Neutrophil (primary cell): Measurements from ENCODE around the gene RGS17.

Experiments used
- H3K27ac ChIP-seq: fragments of 200-600 bp; sonication (generic); 2 replicates; pipeline ENCODE4 v1.5.1; 2016; ENCODE audit warnings: mild to moderate bottlenecking, moderate library complexity
- H3K27me3 ChIP-seq: fragments of 200-600 bp; sonication (generic); 2 replicates; pipeline ENCODE4 v1.6.0; 2016; ENCODE audit warnings: mild to moderate bottlenecking
- H3K36me3 ChIP-seq: fragments of 200-600 bp; sonication (generic); 2 replicates; pipeline ENCODE4 v1.5.1; 2017
- H3K4me1 ChIP-seq, 2 experiments: fragments of 200-600 bp in 1 of 2; sonication (generic) in 1 of 2; 1 replicate in 1 of 2; 2 replicates in 1 of 2; pipeline versions ENCODE4 v1.5.1 to v1.6.1; 2013 to 2016; ENCODE audit warnings: low read depth in 1 of 2, low read length in 1 of 2, mild to moderate bottlenecking in 1 of 2, moderate library complexity in 1 of 2; ENCODE audit not compliant: control insufficient read depth in 1 of 2, insufficient read depth in 1 of 2
- H3K4me3 ChIP-seq, 2 experiments: fragments of 200-600 bp in 1 of 2; sonication (generic) in 1 of 2; 1 replicate in 1 of 2; 2 replicates in 1 of 2; pipeline ENCODE4 v1.5.1; 2013 to 2016; ENCODE audit warnings: low read depth in 1 of 2, low read length in 1 of 2, mild to moderate bottlenecking in 1 of 2, moderate library complexity in 1 of 2
- H3K9me3 ChIP-seq: fragments of 200-600 bp; sonication (generic); 2 replicates; pipeline ENCODE4 v1.5.1; 2016
- CTCF ChIP-seq: fragments of 200-600 bp; sonication (generic); IDR thresholded peaks from 2 replicates; pipeline ENCODE4 v1.5.1; 2016; ENCODE audit warnings: antibody characterized with exemption

The RGS17 gene

DNA sequence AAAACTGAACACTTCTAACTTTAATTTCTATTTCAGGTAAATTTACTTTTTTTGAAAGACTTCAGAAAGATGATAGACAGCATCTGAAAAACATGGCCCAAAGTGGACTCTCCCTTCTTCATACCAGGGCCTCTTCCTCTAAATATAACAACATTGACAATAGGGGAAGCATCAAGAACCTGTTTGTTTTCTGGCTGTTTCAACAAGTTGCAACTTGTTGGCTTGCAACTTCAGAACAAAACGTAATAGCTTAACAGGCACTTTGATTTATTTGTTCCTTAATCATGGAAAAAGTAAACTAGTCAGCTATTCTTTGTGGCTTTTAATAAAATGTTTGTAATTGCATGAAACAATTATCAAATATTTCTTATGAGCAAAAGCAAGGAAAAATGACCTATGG, 34.3 kb downstream of the RGS17 start:
- Histone ChIP-seq H3K36me3 (no peaks in the 10 kb centered on the region), H3K4me1 (no peaks in the 10 kb centered on the region)
- no peak for TF ChIP-seq CTCF

DNA sequence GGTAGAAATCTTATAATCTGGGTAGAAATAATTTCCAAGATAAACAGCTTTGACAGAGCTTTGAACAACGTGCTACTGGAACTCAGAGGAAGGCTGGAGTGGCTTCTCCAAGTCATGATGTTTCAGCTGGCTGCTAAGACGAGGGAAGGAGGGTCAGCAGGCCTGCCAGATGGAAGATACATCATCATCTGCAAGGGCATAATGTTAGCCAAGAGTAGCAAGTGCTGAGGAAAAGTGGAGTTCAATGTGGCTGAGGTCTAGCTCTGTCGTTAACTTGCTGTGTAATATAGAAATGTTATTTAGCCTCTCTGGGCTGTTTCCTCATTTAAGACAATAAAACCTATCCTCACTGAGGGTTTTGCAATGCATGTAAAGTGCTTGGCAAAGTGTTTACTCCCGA, 35.1 kb downstream of the RGS17 start:
- H3K4me1 ChIP-seq = no peaks in the 10 kb centered on the region
- no peaks in the 10 kb centered on the region for H3K27me3 ChIP-seq
- TF ChIP-seq CTCF = no peak
- no peaks in the 10 kb centered on the region for H3K36me3 ChIP-seq
- H3K4me3 ChIP-seq = no peak overlapping the region
- no peaks in the 10 kb centered on the region for H3K9me3 ChIP-seq
- H3K27ac ChIP-seq = no peak overlapping the region

More for the DNA sequence above, 34.3 kb downstream of the RGS17 start:
- Histone ChIP-seq H3K4me3 (no peak overlapping the region), H3K27me3 (no peaks in the 10 kb centered on the region), H3K27ac (no peak overlapping the region), H3K9me3 (no peaks in the 10 kb centered on the region)

DNA sequence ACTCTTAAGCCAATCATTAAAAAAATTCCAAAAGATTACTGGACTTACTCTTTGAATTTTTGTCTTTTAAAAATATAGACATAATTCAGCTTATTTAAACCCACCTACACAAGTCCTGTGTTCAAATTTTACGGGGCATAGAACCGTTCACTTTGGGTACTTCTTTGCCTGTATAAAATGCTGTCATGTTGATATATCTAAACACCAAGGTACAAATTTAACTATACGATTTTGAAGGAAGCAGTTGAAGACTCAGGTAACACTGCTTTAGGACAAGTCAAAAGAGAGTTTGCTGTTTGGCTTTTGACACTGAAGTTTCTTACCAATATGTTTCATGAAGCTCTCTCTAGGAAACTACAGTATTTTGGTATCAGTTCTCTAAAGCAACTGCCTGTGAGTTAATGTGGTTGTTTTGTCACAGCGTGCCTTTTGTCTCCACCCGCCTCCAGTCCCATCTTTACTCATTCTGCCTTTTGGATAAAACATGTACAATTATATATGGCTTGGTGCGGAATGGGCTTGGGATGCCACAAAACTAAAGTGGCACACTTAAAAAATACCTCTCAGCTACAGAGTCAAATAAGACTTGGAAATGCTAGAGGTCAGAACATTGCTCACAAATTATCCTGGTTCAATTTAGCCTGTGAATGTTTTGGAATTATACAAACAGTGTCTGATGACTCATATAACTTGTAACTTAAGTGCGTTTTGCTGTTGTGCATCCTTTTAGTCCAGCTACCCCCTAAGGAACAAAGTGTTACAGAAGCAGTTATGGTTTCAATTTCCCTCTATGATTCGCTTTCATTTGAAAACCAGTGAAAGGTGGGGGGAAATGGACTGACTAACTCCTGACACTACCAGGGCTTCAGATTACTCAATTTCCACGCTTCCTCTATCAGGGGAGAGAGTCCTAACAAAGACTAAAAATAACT, 38.7 kb downstream of the RGS17 start:
- Histone ChIP-seq H3K4me1 (no peaks in the 10 kb centered on the region), H3K36me3 (no peaks in the 10 kb centered on the region), H3K9me3 (no peaks in the 10 kb centered on the region), H3K27ac (no peak overlapping the region), H3K4me3 (no peak overlapping the region), H3K27me3 (no peaks in the 10 kb centered on the region)
- no peak for TF ChIP-seq CTCF

DNA sequence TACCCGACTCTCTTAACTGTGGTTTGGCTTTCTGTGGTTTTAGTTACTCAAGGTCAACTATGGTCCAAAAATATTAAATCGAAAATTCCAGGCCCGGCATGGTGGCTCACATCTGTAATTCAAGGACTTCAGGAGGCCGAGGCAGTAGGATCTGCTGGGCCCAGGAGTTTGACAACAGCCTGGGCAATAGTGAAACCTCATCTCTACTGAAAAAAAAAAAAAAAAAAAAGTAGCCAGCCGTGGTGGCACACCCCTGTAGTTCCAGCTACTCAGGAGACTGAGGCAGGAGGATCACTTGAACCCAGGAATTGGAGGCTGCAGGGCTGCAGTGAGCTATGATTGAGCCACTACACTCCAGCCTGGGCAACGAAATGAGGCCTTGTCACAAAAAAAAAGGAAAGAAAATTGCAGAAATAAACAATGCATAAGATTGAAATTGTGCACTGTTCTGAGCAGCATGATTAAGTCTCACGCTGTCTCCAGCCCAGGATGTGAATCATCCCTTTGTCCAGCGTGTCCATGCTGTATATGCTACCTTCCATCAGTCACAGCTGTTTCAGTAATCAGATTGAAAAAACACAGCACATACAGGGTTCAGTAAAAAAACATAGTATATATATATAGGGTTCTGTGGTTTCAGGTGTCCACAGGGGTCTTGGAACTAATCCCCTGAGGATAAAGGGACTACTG, 40.7 kb downstream of the RGS17 start:
- no peak for TF ChIP-seq CTCF
- Histone ChIP-seq H3K4me1 (no peaks in the 10 kb centered on the region), H3K9me3 (no peaks in the 10 kb centered on the region), H3K27ac (no peak overlapping the region), H3K4me3 (no peak overlapping the region), H3K36me3 (no peaks in the 10 kb centered on the region), H3K27me3 (no peaks in the 10 kb centered on the region)

DNA sequence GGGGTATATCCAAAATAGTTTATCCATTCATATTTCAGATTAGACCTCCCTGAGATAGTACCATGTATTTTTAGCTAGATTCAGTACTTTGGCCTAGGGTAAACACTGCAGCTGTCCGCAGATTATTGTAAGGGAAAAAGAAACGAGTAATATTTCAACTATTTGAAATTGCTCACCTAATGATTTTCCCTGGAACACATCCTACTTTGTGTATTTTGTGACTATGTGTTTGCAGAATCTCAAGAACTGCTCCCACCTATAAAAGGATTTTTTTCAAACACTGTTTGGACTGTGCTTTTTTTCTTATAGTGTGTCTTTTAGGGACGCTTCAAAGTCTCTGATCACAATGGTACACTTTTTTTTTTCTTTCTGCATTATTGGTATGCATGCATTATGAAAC, 42.3 kb downstream of the RGS17 start:
- no peaks in the 10 kb centered on the region for H3K36me3 ChIP-seq
- no peaks in the 10 kb centered on the region for H3K4me1 ChIP-seq
- no peaks in the 10 kb centered on the region for H3K9me3 ChIP-seq
- no peak overlapping the region for H3K27ac ChIP-seq
- H3K4me3 ChIP-seq = no peak overlapping the region
- TF ChIP-seq CTCF = no peak
- H3K27me3 ChIP-seq = no peaks in the 10 kb centered on the region
